RWPE1 (cell line): ENCODE measurements around the gene FEN1.

Experiments
- CTCF ChIA-PET: fragments of 350-600 bp; sonication (Branson Sonifier 250); formaldehyde crosslinking; extraction: SDS; loops from one replicate; lab custom pipeline; 2021; lab: Yijun Ruan, JAX
- POLR2A ChIA-PET: fragments of 400-600 bp; formaldehyde crosslinking; extraction: SDS; loops from one replicate; lab custom pipeline; 2020; ENCODE audit warnings: antibody characterized with exemption; ENCODE audit not compliant: low non-redundant PET; lab: Yijun Ruan, JAX
- DNase-seq: peaks from one replicate; pipeline ENCODE4 v3.0.0; 2012; ENCODE audit warnings: low spot score
- H3K27ac ChIP-seq: fragments of 450-650 bp; 2 replicates; pipeline ENCODE4 v1.5.1; 2017
- TF ChIP-seq, protein P1 (sequence below): fragments of 450-650 bp; conservative IDR thresholded peaks from 2 replicates; pipeline ENCODE4 v1.5.1; 2017; ENCODE audit warnings: low read depth, mild to moderate bottlenecking

FEN1 gene

GRCh38 chr11:61793083-61793828, 545 bp downstream of the FEN1 start:
- TF ChIP-seq, protein P1, sequence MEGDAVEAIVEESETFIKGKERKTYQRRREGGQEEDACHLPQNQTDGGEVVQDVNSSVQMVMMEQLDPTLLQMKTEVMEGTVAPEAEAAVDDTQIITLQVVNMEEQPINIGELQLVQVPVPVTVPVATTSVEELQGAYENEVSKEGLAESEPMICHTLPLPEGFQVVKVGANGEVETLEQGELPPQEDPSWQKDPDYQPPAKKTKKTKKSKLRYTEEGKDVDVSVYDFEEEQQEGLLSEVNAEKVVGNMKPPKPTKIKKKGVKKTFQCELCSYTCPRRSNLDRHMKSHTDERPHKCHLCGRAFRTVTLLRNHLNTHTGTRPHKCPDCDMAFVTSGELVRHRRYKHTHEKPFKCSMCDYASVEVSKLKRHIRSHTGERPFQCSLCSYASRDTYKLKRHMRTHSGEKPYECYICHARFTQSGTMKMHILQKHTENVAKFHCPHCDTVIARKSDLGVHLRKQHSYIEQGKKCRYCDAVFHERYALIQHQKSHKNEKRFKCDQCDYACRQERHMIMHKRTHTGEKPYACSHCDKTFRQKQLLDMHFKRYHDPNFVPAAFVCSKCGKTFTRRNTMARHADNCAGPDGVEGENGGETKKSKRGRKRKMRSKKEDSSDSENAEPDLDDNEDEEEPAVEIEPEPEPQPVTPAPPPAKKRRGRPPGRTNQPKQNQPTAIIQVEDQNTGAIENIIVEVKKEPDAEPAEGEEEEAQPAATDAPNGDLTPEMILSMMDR, result no peak

DNA sequence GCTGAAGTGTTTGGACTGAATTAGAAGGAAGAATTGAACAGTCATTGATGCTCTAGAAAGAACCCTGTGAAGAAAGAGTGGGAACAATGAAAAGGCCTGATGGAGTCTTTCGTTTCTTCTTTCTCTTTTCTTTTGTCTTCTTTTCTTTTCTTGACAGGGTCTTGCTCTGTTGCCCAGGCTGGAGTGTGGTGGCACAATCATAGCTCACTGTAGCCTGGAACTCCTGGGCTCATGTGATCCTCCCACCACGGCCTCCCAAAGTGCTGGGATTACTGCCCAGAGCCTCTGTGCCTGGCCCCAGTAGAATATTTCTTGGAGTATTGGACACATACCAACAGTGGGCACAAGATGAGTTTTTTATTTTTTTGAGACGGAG, 1.1 kb downstream of the FEN1 start:
- no peak for DNase-seq
- TF ChIP-seq, protein P1, result no peak
- CTCF ChIA-PET, result interaction anchor here (1.4 to 1.8 kb wide), 2 partner anchors 77 to 314 kb away, joined by 4 to 5 read pairs; no protein-coding TSS in a partner anchor
- POLR2A ChIA-PET, result no interaction called here
- H3K27ac ChIP-seq, result peak overlapping the region; percentile 29; the same call in 1 of the 2 replicates

More at GRCh38 chr11:61793083-61793828, 545 bp downstream of the FEN1 start:
- H3K27ac ChIP-seq, result peak overlapping the region; percentile 89
- POLR2A ChIA-PET, result interaction anchor here (0.6 kb wide), 1 partner anchor 301 kb away, joined by 3 read pairs; no protein-coding TSS in a partner anchor
- CTCF ChIA-PET, result interaction anchor here (0.7 to 1.8 kb wide), 3 partner anchors 12 to 315 kb away, joined by 3 to 5 read pairs (median 4); no protein-coding TSS in a partner anchor
- no peak for DNase-seq

GRCh38 chr11:61794579-61794978, 1.9 kb downstream of the FEN1 start:
- ChIA-PET CTCF (no interaction called here), POLR2A (no interaction called here)
- TF ChIP-seq, protein P1, result no peak
- no peak for DNase-seq
- H3K27ac ChIP-seq, result no peak overlapping the region

GRCh38 chr11:61795459-61795858, 2.7 kb downstream of the FEN1 start:
- POLR2A ChIA-PET, result no interaction called here
- TF ChIP-seq, protein P1, result no peak
- CTCF ChIA-PET, result interaction anchor here (3.0 kb wide), 1 partner anchor 152 kb away, joined by 17 read pairs; no protein-coding TSS in a partner anchor
- no peak for DNase-seq
- peak overlapping the region; percentile 29 for H3K27ac ChIP-seq

GRCh38 chr11:61795876-61796526, 3.3 kb downstream of the FEN1 start:
- ChIA-PET POLR2A (no interaction called here), CTCF (interaction anchor here (0.6 to 3.0 kb wide), 4 partner anchors 79 to 411 kb away, joined by 3 to 17 read pairs (median 6); no protein-coding TSS in a partner anchor)
- TF ChIP-seq, protein P1, result no peak
- DNase-seq, result no peak
- peak overlapping the region; percentile 29 for H3K27ac ChIP-seq

DNA sequence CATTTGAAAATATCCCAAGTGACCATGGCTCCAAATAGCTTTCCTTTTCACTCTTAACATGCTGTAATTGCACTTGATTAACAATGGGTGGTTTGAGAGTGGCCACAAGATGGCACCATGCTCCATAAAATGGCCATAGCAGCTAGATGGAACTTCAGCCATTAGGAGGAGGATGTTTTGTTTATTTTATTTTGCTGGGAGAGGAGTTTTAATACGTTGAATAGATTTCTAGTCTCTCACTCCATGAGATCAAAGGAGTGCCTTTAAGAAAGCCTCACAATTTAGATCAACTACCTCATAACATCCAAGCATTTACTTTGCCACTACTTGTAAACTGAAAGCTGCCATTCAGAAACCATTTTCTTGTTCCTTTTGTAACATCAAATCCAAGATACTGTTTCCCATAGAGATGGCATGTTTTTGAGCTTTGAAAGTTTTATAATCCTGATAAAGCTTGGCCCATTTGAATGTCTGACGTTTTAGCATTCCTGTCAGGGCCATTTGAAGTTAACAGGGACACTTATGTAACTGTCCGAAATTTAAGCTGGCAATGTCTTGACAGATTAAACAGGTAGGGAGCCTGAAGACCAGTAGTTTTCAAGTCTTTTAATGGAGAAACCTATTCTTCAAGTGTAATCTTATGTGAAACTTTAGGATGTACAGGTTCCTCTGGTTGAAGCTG, 4.7 kb downstream of the FEN1 start:
- ChIA-PET CTCF (interaction anchor here (0.6 to 3.0 kb wide), 22 partner anchors 9 to 770 kb away, joined by 3 to 17 read pairs (median 3); no protein-coding TSS in a partner anchor), POLR2A (no interaction called here)
- H3K27ac ChIP-seq, result no peak overlapping the region
- TF ChIP-seq, protein P1, result peak; percentile 81
- peak; percentile 62 for DNase-seq
